ENCODE measurements around the gene RAPGEF5.

The RAPGEF5 gene

DNA sequence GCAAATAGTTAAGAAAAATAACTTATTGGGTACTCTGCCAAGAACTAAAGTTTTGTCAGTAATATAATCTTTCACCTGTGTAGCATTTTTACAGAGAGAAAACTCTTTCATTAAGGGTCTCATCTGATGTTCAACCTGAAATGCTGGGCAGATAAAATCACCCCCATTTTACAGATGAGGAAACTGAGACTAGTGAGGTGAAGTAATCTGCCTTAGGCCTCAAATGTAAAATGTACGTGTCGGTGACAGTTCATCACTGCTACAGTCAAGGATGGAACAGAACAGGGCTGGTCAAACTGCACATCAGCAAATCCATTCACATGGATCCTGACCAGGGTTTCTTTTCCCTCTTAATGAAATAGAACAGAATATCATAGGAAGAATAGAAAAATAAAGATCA is 121.8 kb downstream of the RAPGEF5 start:
- DNase-seq = no peak
- intact Hi-C loops (cut with DNase I) = no loop called here

- no peak for DNase-seq
- intact Hi-C loops (cut with DNase I) = no loop called here
Measured at GRCh38 chr7:22234227-22234626, 122.7 kb downstream of the RAPGEF5 start.

DNA sequence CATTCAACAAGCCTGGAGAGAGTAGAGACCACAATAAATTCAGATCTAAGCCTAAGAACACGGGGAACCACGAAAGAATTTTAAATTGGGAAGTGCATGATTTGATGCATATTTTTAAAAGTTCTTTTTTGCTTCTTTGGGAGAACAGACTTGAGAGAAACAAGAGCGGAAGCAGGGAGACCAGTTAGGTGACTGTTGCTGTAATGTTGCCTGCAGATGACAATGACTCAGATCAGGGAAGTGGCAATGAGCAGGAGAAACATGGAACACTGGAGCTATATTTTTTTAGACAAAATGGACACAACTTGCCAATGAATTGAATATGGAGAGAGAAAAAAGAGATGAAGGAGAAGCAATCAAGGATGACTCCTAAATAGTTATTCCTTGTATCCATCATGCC is 125.1 kb downstream of the RAPGEF5 start:
- intact Hi-C loops (cut with DNase I) = no loop called here
- DNase-seq = no peak

- no peak for DNase-seq
- intact Hi-C loops (cut with DNase I) = no loop called here
Measured at GRCh38 chr7:22231141-22231540, 125.8 kb downstream of the RAPGEF5 start.

- intact Hi-C loops (cut with DNase I) = no loop called here
- DNase-seq = no peak
Measured at GRCh38 chr7:22230238-22230637, 126.7 kb downstream of the RAPGEF5 start.

DNA sequence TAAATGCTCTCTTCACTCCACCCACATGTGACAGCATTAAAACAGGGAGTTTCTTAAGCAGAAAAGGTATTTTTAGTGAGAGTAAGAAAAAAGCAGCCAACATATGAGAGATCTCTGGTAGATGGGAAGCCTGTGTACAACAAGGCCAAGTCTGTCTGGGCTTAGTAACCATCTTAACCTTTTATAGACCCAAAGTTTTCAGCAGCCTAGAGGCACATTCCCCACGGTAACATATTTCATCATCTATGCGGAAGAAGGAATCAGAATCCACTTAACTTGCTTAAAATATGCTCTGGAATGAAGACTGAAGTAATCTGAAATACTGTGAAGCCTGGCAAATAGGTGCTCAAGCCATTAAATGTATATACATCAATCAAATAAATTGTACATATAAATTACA is 127.8 kb downstream of the RAPGEF5 start:
- intact Hi-C loops (cut with DNase I) = no loop called here
- no peak for DNase-seq

DNA sequence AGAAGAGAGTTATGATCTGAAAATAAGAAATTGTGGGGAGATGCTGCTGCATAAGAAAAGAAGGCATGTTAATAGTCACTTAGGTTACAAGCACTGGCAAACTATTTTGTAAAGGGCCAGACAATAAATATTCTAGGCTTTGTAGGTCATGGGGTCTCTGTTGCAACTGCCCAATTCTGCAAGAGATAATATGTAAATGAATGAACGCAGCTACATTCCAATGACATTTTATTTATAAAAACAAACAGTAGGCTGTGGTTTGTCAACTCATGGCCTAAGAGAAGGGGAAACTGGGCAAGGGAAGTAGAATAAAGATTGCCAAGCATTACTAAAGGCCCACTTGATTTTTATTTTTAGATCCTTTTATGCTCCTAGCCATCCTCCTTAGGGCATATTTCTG is 133.1 kb downstream of the RAPGEF5 start:
- DNase-seq = no peak
- intact Hi-C loops (cut with DNase I) = no loop called here

- DNase-seq = no peak
- intact Hi-C loops (cut with DNase I) = no loop called here
Measured at GRCh38 chr7:22220941-22221340, 136.0 kb downstream of the RAPGEF5 start.

DNA sequence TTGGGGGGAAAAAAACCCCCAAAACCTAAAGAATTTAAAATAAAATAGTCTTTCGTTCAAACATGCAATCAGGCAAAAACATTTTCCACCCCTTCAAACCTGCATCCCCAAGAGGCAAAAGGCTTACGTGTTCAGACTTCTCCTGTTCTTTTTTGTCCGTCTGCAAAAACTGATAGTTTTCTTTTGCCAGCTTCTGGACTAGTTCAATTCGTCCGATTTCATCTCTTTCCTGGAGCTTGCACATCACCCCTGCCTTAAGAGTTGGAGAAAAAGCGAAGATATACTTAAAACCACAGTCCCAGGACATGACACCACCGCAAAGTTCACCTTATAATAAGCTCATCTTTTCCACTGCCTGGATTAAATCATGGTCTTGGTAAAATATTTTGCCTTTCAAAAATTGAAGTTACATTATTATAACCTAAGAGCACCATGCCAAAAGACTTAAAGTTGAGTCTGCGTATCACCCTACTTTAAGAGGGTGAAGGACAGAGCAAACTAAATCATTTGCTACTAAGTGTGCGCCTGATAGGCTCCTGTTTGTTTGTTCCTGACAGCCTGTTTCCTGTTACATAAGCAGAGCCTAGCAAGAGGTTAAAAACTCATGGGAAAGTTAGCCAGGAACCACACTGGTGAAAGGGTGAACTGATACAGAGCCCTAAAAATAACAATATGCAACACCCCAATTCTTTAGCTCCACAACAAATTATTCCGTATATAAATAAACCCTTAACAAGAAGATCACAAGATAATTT is 137.0 kb downstream of the RAPGEF5 start:
- no peak for DNase-seq
- intact Hi-C loops (cut with DNase I) = loop anchor here (5.0 kb wide), 1 partner anchor 37 kb away; no protein-coding TSS in a partner anchor

DNA sequence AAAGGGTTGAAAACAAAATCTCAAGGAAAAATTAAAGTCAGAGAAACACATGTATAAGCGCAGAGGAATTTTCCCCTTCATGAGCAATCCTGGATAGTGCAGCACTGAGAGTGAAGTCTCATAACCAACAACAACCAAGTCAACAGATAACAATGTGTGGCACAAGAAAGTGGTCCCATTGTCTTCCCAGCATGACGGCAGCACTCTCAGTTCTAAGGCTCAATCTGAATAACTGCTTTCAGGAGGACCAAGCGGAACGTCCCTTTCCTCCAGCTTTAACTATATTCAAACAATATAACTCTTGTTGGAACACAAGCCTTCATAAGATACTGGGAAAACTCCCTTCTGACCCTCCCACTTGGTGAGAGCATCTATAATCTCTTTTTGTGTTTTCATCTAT is 137.9 kb downstream of the RAPGEF5 start:
- intact Hi-C loops (cut with DNase I) = loop anchor here (5.0 kb wide), 1 partner anchor 38 kb away; no protein-coding TSS in a partner anchor
- DNase-seq = peak in 7 of 10 donors; percentile 35 to 92 (median 51)

DNA sequence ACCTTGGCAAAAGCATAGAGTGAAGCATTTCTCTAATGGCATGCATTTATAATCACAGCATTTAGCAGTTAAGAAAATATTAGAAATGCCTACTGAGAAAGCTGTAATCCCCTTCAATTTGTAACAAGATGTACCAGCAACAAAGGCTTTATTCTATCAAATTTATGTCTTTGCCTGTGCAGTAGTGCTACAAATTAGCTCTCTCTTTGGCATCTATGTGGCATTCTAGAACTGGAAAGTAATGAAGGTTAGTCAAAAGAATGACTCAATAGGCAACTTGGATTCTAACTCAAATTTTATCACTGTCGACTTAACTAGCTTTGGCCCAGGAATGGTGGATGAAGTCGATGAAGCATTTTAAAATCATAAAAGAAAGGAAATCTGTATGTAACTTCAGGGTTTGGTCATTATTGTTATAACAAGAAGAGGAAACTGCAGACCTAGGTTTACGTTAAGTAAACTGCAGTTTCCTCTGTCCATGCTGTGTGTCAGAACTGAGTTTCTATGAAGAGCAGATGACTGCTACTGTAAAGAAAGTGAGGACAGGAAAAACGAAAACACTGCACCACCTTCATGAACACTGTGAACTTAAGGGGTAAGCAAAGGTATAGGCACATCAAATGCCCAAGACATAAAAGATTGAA is 140.0 kb downstream of the RAPGEF5 start:
- intact Hi-C loops (cut with DNase I) = loop anchor here (5.0 kb wide), 1 partner anchor 40 kb away; no protein-coding TSS in a partner anchor
- DNase-seq = no peak

DNA sequence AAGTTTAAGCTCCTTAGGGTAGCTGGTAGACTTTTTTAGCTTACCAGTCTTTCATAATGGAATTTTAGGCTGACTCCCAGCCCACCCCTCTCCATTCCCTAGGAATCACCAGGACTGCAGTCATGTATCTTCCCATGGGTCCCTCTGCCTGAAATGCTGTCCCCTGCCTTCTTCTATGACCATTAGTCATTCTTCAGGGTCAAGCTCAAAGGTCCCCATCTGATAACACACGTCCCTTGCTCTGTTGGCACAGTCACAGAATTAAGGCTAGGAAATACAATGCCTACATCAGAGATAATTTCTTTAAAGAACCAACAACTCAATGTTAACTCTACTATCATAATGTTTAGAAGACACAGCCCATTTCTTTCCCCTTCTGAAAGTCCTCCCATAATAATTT is 140.6 kb downstream of the RAPGEF5 start:
- no peak for DNase-seq
- intact Hi-C loops (cut with DNase I) = loop anchor here (5.0 kb wide), 1 partner anchor 41 kb away; no protein-coding TSS in a partner anchor

DNA sequence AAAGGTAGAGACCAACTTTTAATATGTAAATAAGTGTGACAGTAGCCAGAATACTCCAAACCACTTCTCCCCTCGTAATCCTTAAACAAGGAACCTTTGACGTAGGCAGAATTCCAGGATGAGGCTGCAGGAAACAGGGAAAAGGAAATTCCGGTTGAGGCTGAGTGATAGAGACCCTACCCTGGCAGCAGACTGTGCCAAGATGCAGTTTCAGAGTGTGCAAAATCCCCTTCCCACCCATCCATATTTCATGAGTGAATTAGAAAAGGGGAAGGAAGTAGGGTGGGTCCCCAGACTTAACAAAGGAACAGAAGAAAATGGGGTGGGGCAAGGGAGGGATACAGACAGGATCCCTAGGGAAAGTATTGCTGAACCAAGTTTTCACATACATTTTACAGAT is 143.0 kb downstream of the RAPGEF5 start:
- DNase-seq = no peak
- intact Hi-C loops (cut with DNase I) = no loop called here

GRCh38 chr7:22213081-22213480 is 143.9 kb downstream of the RAPGEF5 start:
- intact Hi-C loops (cut with DNase I) = no loop called here
- DNase-seq = no peak

- intact Hi-C loops (cut with DNase I) = no loop called here
- DNase-seq = no peak
Measured at GRCh38 chr7:22210967-22211366, 146.0 kb downstream of the RAPGEF5 start.

- intact Hi-C loops (cut with DNase I) = no loop called here
- no peak for DNase-seq
Measured at GRCh38 chr7:22210355-22210754, 146.6 kb downstream of the RAPGEF5 start.

DNA sequence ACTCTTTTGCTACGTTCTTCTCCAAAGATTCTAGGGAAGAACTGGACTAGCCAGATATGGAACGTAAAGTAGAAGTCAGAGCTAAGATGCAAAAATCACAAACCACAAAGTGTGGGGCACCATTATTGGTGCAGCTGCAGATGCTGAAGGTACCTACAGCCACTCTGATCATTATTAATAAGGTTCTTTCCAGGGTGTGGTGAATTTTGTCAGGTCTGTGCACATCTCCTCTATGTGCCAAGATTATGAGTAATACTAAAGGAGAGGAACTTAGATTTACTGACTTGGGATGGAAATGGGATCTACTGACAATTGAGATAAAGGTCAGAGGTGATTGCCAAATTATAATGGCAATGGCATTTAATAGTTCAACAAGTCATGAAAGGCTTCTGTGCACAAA is 148.2 kb downstream of the RAPGEF5 start:
- intact Hi-C loops (cut with DNase I) = no loop called here
- no peak for DNase-seq

DNA sequence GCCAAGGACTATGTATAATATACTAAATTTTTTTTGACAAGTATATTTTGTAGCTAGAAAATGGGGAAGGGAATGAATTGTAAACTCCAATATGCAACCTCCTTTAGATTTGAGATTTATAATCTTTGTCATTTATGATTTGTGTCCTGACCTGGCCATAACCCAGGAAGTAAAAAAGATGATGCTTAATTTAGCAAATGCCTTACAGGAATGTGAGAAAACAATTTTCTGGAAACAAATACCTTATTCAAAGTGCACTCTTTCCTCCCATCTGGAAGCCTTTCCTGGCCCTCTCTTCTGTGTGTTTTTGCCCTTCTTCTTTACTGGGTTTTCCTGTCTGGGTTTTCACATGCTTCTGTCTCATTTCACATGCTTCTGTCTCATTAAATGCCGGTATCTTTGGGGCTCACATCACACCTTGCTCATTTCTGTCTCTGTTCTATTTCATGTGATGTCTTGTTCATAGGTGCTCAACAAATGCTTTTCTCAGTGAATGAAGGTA is 149.2 kb downstream of the RAPGEF5 start:
- no peak for DNase-seq
- intact Hi-C loops (cut with DNase I) = no loop called here

GRCh38 chr7:22205631-22206030 is 151.3 kb downstream of the RAPGEF5 start:
- intact Hi-C loops (cut with DNase I) = no loop called here
- no peak for DNase-seq

- no peak for DNase-seq
- intact Hi-C loops (cut with DNase I) = no loop called here
Measured at GRCh38 chr7:22204312-22204711, 152.6 kb downstream of the RAPGEF5 start.

- DNase-seq = no peak
- intact Hi-C loops (cut with DNase I) = no loop called here
Measured at GRCh38 chr7:22202141-22202540, 154.8 kb downstream of the RAPGEF5 start.
